Naive thymus-derived CD8-positive, alpha-beta T cell (primary cell): Measurements from ENCODE around the gene CCR3. TPM values are rescaled to one million over a fixed set of nuclear protein-coding genes. Genes with fewer than 3 reads are reported as not detected.
A peak's percentile ranks its signal among the peaks of the same experiment; 100 is the strongest.

Experiments used
- ATAC-seq, 2 donors: fragments of 150-1000 bp; cut with Tn5 transposase in 1 of 2; sonication (Bioruptor Pico), chemical (Tn5 transposase) in 1 of 2; 1 replicate in 1 of 2; 2 replicates in 1 of 2; pipeline ENCODE4 v1.10.0; 2021; ENCODE audit warnings: mild to moderate bottlenecking in 2 of 2, moderate library complexity in 2 of 2
- POLR2A ChIA-PET: fragments of 350-600 bp; sonication (Branson Sonifier 250); formaldehyde crosslinking; loops from one replicate; lab custom pipeline; 2021; ENCODE audit warnings: antibody characterized with exemption; lab: Charles Lee
- DNase-seq, 10 donors: peaks; one replicate each; pipeline versions ENCODE4 v3.0.0 to v3.0.0-alpha.2; 2020 to 2022
- H3K27ac Mint-ChIP-seq, 10 donors: one replicate each; pipeline ENCODE4 v1.8.0; 2020 to 2022; ENCODE audit warnings: mild to moderate bottlenecking in 10 of 10, mixed read lengths in 10 of 10, moderate library complexity in 4 of 10, inconsistent platforms in 1 of 10
- H3K27me3 Mint-ChIP-seq, 5 donors: one replicate each; pipeline ENCODE4 v1.8.0; 2021 to 2022; ENCODE audit warnings: mixed read lengths in 5 of 5
- H3K36me3 Mint-ChIP-seq, 3 donors: one replicate each; pipeline ENCODE4 v1.8.0; 2020 to 2022; ENCODE audit warnings: mixed read lengths in 3 of 3, mild to moderate bottlenecking in 2 of 3, inconsistent platforms in 1 of 3
- H3K4me1 Mint-ChIP-seq, 4 donors: one replicate each; pipeline ENCODE4 v1.8.0; 2021 to 2022; ENCODE audit warnings: mixed read lengths in 4 of 4
- H3K4me3 Mint-ChIP-seq, 10 donors: one replicate each; pipeline ENCODE4 v1.8.0; 2020 to 2022; ENCODE audit warnings: mild to moderate bottlenecking in 10 of 10, mixed read lengths in 10 of 10, moderate library complexity in 6 of 10, inconsistent platforms in 1 of 10
- H3K9me3 Mint-ChIP-seq, 9 donors: one replicate each; pipeline ENCODE4 v1.8.0; 2020 to 2022; ENCODE audit warnings: mixed read lengths in 9 of 9, mild to moderate bottlenecking in 3 of 9, inconsistent platforms in 1 of 9, moderate library complexity in 1 of 9
- polyA plus RNA-seq, 3 donors: library from polyadenylated mRNA; unstranded; fragments of 300-500 nt; fragmentation: Illumina TruSeq; gene quantifications; one replicate each; pipeline ENCODE4 v1.2.3, GENCODE V29; 2021
- total RNA-seq, 8 experiments: library from RNA in 2 of 8; stranded (reverse) in 2 of 8; gene quantifications; one replicate each; pipeline ENCODE4 v1.2.3 and lab custom pipeline; 2021 to 2026

CCR3 gene
- total and polyA plus RNA-seq, 5 experiments from 2014 or later = not detected

DNA sequence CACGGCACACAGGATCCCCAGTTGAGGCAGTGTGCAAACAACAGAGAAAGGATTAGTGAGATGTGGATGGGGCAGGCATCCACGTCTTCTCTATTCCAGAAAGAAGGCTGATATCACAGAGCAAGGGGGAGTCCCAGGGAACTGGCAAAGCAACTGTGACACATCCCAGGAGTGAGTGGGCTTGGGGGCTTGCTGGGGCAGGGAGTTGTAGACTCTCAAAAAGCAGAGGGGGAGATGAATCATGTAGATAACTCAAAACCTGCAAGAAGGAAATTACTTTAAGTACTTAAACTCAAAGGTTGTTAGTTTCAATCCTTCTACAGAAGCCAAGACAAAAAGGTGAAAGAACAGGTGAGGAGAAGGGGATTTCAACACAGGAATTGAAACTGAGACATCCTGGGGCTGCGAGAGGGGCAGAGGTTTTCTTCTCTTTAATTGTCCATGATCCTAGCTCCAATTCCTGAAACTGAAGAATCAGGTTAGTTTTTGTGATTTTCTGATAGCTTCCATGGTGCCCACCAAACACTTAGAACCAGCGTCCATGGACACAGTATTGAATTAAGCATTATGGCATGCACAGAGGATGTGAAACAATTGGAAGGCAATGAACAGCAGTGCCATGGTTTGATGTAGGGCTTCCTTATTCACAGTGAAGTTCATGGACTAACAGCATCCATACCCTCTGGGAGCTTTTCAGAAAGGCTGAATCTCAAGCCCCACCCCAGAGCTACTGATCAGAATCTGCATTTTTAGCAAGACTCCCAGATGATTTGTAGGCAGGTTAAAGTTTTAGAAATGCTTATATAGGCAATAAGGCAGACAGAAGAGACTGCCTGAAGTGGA is 52.0 kb downstream of the CCR3 start:
- peak overlapping the region in 4 of 10 donors; percentile 1 to 46 (median 45) for H3K27ac Mint-ChIP-seq
- no peaks in the 10 kb centered on the region for H3K27me3 Mint-ChIP-seq
- POLR2A ChIA-PET = no interaction called here
- H3K4me1 Mint-ChIP-seq = peaks cover 14 to 55% (median 30%) of the 10 kb centered on the region in 4 donors
- ATAC-seq = no peak
- H3K4me3 Mint-ChIP-seq = no peak overlapping the region
- no peaks in the 10 kb centered on the region for H3K9me3 Mint-ChIP-seq
- H3K36me3 Mint-ChIP-seq = no peaks in the 10 kb centered on the region
- DNase-seq = no peak

DNA sequence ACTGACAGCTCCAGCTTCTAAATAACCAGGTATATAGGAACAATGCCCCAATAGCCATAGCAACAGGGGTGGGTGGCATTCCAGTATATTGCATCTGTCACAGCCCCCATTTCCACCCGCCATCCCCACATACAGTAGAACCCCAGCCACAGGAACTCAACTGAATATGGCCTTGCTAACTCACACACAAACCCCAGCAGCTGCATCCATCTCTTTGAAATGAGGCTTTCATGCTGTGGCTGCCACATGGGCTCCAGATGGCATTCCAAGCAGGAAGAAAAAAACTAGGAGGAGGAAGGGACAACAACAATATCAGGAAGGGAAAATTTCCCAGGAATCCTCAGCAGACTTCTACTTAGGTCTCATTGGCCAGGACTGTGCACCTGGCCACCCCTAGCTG is 54.6 kb downstream of the CCR3 start:
- Mint-ChIP-seq H3K27me3 (no peaks in the 10 kb centered on the region), H3K4me1 (peaks cover 32 to 79% (median 55%) of the 10 kb centered on the region in 4 donors), H3K4me3 (no peak overlapping the region)

DNA sequence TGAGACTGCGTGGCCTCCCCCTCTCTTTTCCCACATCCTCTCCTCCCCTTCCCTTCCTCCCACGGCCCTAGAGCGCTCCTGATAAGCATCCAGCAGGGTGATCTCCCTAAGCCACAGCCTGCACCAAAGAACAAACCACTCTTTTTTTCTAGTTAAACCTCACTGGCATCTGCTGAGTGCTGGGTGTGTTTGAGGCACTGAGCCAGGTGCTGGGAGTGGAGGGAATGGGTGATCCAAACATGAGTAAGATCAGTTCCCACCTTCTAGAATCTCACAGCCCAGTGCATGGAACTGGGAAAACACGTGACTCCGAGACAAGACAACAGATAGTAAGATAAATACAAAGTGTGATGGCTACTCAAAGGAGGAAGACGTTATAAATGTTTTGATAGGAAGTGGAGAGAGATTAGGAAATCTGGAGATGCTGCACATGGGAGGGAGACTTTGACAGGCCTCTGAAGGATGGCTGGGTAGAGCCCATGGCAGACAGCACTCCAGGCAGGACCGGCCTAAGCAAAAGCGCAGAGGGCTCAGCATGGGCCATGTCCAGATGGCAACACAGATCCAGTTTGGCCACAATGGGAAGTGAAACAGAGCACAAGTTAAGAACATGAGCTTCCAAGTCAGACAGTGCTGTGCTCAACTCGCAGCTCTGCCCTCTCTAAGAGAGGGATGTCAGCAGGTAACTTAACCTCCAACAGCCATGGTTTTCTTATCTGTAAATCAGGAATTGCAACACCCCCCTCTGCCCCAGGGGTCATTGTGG is 55.6 kb downstream of the CCR3 start:
- Mint-ChIP-seq H3K4me3 (peak overlapping the region in 1 of 10 donors; percentile 42), H3K36me3 (no peaks in the 10 kb centered on the region), H3K27me3 (no peaks in the 10 kb centered on the region), H3K27ac (peak overlapping the region in 3 of 10 donors; percentile 54 to 70 (median 56)), H3K4me1 (peaks cover 32 to 85% (median 63%) of the 10 kb centered on the region in 4 donors), H3K9me3 (no peaks in the 10 kb centered on the region)
- DNase-seq (no peak), ATAC-seq (no peak)
- POLR2A ChIA-PET = no interaction called here

More for the DNA sequence above, 54.6 kb downstream of the CCR3 start:
- H3K9me3 Mint-ChIP-seq = no peaks in the 10 kb centered on the region
- no peaks in the 10 kb centered on the region for H3K36me3 Mint-ChIP-seq
- POLR2A ChIA-PET = no interaction called here
- DNase-seq (no peak), ATAC-seq (no peak)
- H3K27ac Mint-ChIP-seq = peak overlapping the region in 2 of 10 donors; percentile 0 to 5

DNA sequence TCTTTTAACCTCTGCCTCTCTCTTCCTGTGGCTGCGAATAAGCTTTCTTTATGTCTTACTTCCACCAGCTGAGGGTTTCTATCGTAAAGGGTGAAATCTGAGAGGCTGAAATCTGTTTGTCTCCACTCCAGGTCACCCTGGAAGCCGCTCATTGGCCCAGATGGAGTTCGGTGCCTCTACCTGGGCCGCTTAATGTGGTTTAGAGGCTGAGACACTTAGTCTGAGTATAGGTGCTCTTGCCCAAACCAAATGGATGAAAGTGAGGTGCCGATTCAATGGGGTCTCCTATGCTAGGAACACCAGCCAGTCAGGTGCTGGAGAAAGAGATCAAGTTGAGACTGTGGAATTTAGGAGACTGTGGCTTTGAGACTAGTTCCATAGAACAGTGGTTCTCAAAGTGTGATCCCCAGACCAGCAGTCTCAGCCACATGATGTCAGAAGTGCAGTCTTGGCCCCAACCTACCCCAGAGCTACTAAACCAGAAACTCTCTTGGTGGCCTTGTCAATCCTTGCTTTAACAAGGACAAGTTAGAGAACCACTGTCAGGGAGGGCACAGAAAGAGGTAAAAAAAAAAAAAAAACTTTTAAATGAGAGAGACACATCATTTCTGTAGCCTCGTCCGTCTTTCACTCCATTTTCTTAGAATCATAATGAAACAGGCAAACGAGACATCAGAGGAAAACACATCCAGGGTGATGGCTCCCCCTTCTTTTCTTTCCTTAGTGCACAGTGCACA is 56.8 kb downstream of the CCR3 start:
- peaks cover 30 to 74% (median 56%) of the 10 kb centered on the region in 4 donors for H3K4me1 Mint-ChIP-seq
- peak overlapping the region in 5 of 10 donors; percentile 20 to 78 (median 66) for H3K27ac Mint-ChIP-seq
- H3K36me3 Mint-ChIP-seq = no peaks in the 10 kb centered on the region
- POLR2A ChIA-PET = interaction anchor here (0.6 kb wide), 1 partner anchor 711 kb away, joined by 5 read pairs; no protein-coding TSS in a partner anchor
- ATAC-seq (no peak), DNase-seq (no peak)
- H3K4me3 Mint-ChIP-seq = peak overlapping the region in 5 of 10 donors; percentile 7 to 45 (median 15)
- no peaks in the 10 kb centered on the region for H3K27me3 Mint-ChIP-seq
- no peaks in the 10 kb centered on the region for H3K9me3 Mint-ChIP-seq

DNA sequence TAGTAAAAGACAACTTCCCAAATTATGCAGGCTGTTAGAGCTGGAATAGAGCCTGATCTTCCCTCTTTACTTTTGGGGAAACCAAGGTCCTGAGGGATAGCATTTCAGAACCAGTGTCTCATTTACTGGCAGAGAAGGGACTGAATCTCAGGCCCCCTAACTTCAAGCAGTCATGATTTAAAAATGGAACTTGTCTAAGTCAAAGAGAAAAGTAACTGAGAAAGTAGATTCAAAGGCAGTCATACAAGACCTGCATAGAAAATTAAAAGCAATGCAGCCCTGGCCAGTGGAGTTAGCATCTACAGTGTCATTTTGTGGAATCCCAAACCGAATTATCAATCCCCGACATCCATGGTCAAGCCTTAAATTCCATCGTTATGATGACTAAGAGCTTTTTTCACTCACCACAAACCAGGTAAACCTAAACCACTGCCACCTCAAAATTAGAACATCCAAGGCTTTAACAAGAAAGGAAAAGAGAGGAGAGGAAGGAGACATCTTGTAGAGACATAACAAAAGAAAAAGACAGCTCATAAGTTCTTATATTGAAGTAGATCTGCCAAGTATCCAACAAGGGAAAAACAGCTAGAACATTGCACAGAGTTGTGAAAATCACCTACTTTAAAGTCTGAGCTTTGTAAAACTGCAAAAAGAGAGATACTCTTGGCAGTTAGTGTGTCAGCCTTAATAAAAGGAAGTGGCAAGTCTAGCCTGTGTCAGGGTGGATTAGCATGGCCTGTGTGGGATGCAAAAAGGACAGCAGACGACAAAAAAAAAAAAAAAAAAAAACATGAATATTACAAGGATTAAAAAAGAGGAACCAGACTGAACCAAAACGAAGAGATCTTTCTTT is 57.6 kb downstream of the CCR3 start:
- Mint-ChIP-seq H3K9me3 (no peaks in the 10 kb centered on the region), H3K4me1 (peaks cover 29 to 66% (median 52%) of the 10 kb centered on the region in 4 donors), H3K4me3 (peak overlapping the region in 6 of 10 donors; percentile 0 to 60 (median 28)), H3K36me3 (no peaks in the 10 kb centered on the region), H3K27me3 (no peaks in the 10 kb centered on the region), H3K27ac (peak overlapping the region in 6 of 10 donors; percentile 4 to 80 (median 72))
- DNase-seq (peak in 1 of 10 donors; percentile 2), ATAC-seq (peak; percentile 46 to 50)
- POLR2A ChIA-PET = interaction anchor here (0.6 kb wide), 1 partner anchor 283 kb away, joined by 4 read pairs; no protein-coding TSS in a partner anchor

DNA sequence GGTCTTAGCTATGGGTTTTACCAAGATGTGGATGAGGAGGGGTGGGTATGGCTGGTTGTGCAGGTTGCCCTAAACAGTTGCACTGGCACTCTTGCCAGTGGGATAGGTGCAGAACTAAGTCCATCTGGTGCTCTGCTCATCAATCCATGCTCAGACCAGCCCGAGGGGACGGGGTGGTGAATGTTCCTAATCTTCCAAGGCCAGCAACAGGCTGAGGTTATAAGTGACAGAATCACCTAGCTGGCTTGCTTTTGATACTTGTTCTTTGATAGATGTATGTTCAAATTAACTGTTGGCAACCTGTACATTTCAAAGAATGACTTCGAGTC is 58.2 kb downstream of the CCR3 start:
- H3K27ac Mint-ChIP-seq = peak overlapping the region in 4 of 10 donors; percentile 48 to 74 (median 70)
- ATAC-seq (peak in 1 of 2 donors; percentile 10), DNase-seq (no peak)
- H3K4me3 Mint-ChIP-seq = peak overlapping the region in 4 of 10 donors; percentile 9 to 55 (median 32)
- no peaks in the 10 kb centered on the region for H3K9me3 Mint-ChIP-seq
- peaks cover 29 to 66% (median 52%) of the 10 kb centered on the region in 4 donors for H3K4me1 Mint-ChIP-seq
- H3K36me3 Mint-ChIP-seq = no peaks in the 10 kb centered on the region
- no peaks in the 10 kb centered on the region for H3K27me3 Mint-ChIP-seq
- POLR2A ChIA-PET = no interaction called here

DNA sequence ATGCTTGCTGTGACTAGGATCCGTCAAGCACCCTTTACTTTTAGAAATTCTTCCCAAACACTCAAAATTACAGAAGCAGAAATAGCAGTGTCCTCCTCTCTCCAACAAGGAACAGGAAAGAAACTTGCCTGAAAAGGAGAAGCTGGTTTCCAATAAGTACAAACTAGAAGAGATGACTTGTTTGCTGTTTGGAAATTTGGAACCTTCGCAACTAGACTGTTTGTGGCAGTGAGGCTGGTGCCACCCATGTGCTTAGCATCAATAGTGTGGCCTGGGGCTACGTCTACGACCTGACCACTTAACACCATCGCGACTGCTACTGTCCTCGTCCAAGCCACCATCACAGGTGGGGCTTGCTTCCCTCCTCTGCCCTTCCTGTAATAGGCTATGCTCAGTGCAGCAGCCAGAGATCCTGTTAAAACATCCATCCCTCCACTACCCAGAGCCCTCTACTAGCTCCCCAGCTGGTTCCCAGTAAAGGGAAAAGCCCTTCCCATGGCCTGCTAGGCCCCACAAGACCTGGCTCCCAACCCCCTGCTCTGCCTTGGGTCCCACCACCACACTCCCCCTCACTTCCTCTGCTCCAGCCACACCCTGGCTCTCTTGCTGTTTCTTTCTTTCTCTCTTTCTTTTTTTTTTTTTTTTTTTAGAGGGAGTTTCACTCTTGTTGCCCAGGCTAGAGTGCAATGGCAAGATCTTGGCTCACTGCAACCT is 59.0 kb downstream of the CCR3 start:
- POLR2A ChIA-PET = no interaction called here
- Mint-ChIP-seq H3K27me3 (no peaks in the 10 kb centered on the region), H3K9me3 (no peaks in the 10 kb centered on the region), H3K4me1 (peaks cover 29 to 62% (median 52%) of the 10 kb centered on the region in 4 donors), H3K36me3 (no peaks in the 10 kb centered on the region), H3K4me3 (peak overlapping the region in 8 of 10 donors; percentile 12 to 74 (median 46)), H3K27ac (peak overlapping the region in 7 of 10 donors; percentile 34 to 81 (median 66))
- ATAC-seq (no peak), DNase-seq (no peak)

DNA sequence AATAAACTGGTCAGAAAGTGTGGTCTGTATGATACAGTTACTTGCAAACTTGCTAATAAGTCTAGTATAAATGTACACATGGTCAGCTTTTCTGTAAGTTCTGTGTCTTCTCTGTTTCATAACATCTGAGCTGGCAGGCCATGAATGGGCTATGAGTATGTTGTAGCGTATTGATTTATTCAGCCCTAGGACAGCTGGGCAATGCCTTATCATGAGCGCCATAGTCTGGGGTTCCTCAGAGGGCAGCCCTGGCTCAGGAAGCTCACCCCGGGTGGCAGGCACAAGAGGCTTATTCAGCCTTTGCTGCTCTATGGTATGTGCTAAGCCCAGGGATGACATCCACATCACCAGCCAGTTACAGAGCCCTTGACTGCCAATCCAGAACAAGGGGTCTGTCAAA is 61.0 kb downstream of the CCR3 start:
- peaks cover 22 to 45% (median 43%) of the 10 kb centered on the region in 4 donors for H3K4me1 Mint-ChIP-seq
- H3K9me3 Mint-ChIP-seq = no peaks in the 10 kb centered on the region
- no peaks in the 10 kb centered on the region for H3K27me3 Mint-ChIP-seq
- no peaks in the 10 kb centered on the region for H3K36me3 Mint-ChIP-seq
- peak overlapping the region in 1 of 10 donors; percentile 43 for H3K27ac Mint-ChIP-seq
- POLR2A ChIA-PET = no interaction called here
- ATAC-seq (no peak), DNase-seq (no peak)
- H3K4me3 Mint-ChIP-seq = no peak overlapping the region

DNA sequence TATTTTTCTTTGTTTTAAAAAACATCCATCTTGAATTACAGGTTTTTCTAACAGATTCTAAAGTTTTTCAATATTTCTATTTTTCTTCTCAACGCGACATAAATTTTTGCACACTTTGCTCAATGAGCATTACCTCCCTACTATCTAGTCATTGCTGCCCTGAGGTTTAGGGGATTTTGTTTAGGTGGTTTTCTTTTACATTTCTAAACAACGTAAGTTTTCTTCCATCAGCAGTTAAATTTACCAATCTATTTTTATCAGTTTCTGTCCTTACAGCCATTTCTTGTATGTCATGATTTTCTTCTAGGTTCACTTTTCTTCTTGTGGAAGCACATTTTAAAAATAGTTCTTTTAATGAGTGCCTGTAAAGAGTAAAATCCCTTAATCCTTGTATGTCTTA is 62.5 kb downstream of the CCR3 start:
- Mint-ChIP-seq H3K27ac (no peak overlapping the region), H3K27me3 (peaks cover 0 to 4% (median 0%) of the 10 kb centered on the region in 5 donors)

DNA sequence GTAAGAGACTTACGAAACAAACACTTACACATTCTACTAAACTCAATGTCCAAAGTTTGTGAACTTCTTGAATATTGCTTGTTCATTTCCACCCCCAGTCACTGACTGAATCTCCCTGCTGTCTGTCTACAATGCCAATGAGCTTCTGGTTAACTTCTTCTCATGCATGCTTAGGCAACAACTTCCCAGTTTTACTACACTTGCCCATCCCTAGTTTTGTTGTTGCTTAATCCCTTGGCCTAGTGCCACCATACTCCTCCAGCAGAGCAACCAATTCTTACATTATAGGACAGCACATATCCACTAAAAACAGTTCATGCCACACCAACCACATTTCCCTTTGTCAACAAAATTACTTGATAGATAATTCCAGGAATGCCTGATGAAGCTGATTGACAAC is 70.7 kb downstream of the CCR3 start:
- Mint-ChIP-seq H3K36me3 (peaks cover 0 to 6% (median 5%) of the 10 kb centered on the region in 3 donors), H3K27me3 (peaks cover 0 to 4% (median 0%) of the 10 kb centered on the region in 5 donors), H3K4me1 (peaks cover 0 to 30% (median 0%) of the 10 kb centered on the region in 4 donors), H3K4me3 (no peak overlapping the region), H3K9me3 (peaks cover 0 to 10% (median 5%) of the 10 kb centered on the region in 9 donors), H3K27ac (no peak overlapping the region)
- POLR2A ChIA-PET = no interaction called here
- ATAC-seq (no peak), DNase-seq (no peak)

More for the DNA sequence above, 62.5 kb downstream of the CCR3 start:
- no peaks in the 10 kb centered on the region for H3K36me3 Mint-ChIP-seq
- POLR2A ChIA-PET = no interaction called here
- H3K4me3 Mint-ChIP-seq = no peak overlapping the region
- ATAC-seq (no peak), DNase-seq (no peak)
- H3K9me3 Mint-ChIP-seq = no peaks in the 10 kb centered on the region
- peaks cover 16 to 30% (median 28%) of the 10 kb centered on the region in 4 donors for H3K4me1 Mint-ChIP-seq

DNA sequence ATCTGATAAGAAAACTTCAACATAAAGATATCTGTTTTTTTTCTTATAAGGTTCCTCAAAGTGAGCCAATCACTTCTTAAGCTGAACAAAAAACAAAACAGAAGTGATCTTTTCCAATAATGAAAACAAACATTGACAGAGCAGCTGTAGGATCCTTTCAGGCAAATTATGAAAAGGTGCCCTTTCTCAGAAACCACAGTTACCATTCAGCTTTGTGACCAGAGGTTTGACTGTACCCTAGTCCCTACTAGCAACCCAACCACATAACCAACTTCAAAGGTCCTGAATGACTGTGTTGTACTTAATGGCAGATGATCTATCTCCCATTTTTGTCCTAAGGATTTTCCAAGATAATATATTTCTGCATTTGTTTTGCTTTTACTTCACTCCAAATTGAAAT is 72.3 kb downstream of the CCR3 start:
- POLR2A ChIA-PET = no interaction called here
- peaks cover 0 to 1% (median 0%) of the 10 kb centered on the region in 5 donors for H3K27me3 Mint-ChIP-seq

More for the DNA sequence above, 72.3 kb downstream of the CCR3 start:
- no peak overlapping the region for H3K4me3 Mint-ChIP-seq
- no peak for DNase-seq
- H3K9me3 Mint-ChIP-seq = peaks cover 0 to 15% (median 5%) of the 10 kb centered on the region in 9 donors
- ATAC-seq = no peak
- peaks cover 0 to 6% (median 5%) of the 10 kb centered on the region in 3 donors for H3K36me3 Mint-ChIP-seq
- peaks cover 0 to 30% (median 0%) of the 10 kb centered on the region in 4 donors for H3K4me1 Mint-ChIP-seq
- no peak overlapping the region for H3K27ac Mint-ChIP-seq
